Type B pancreatic cell (in vitro differentiated cells): Measurements from ENCODE around the gene PAPOLB. TPM values are rescaled to one million over a fixed set of nuclear protein-coding genes. Genes with fewer than 3 reads are reported as not detected.
"Not testable (repeated sequence)": the region's sequence is repeated elsewhere in the genome, so short reads cannot be mapped to it uniquely, and the experiment has no call there.

ENCODE experiments used
- DNase-seq: peaks from one replicate; pipeline ENCODE4 v3.0.0; 2021; ENCODE audit warnings: mixed read lengths; ENCODE audit not compliant: unreplicated experiment; ENCODE audit errors: extremely low spot score
- H3K27ac Mint-ChIP-seq: 2 replicates; pipeline ENCODE4 v1.8.0; 2021; ENCODE audit warnings: mild to moderate bottlenecking, mixed read lengths
- H3K27me3 Mint-ChIP-seq: 2 replicates; pipeline ENCODE4 v1.8.0; 2021; ENCODE audit warnings: mixed read lengths
- H3K36me3 Mint-ChIP-seq: 2 replicates; pipeline ENCODE4 v1.8.0; 2021; ENCODE audit warnings: mixed read lengths
- H3K4me1 Mint-ChIP-seq: one replicate; pipeline ENCODE4 v1.8.0; 2021; ENCODE audit warnings: mixed read lengths; ENCODE audit not compliant: unreplicated experiment
- H3K4me3 Mint-ChIP-seq: 2 replicates; pipeline ENCODE4 v1.8.0; 2021; ENCODE audit warnings: mild to moderate bottlenecking, mixed read lengths
- H3K9me3 Mint-ChIP-seq: 2 replicates; pipeline ENCODE4 v1.8.0; 2021; ENCODE audit warnings: mixed read lengths
- CTCF ChIP-seq: fragments of 200-600 bp; sonication (generic); conservative IDR thresholded peaks from 2 replicates; pipeline ENCODE4 v1.5.0; 2021; ENCODE audit warnings: antibody characterized with exemption, mild to moderate bottlenecking
- total RNA-seq: library from RNA; stranded (reverse); gene quantifications from 2 replicates; pipeline ENCODE4 v1.2.1, GENCODE V29; 2021; ENCODE audit warnings: low replicate concordance

PAPOLB gene
- total RNA-seq, 1 donor from 2014 or later = 0.56 TPM

- H3K4me1 Mint-ChIP-seq = no peaks in the 10 kb centered on the region
- peaks cover 3% of the 10 kb centered on the region for H3K36me3 Mint-ChIP-seq
- peaks cover 4% of the 10 kb centered on the region for H3K27me3 Mint-ChIP-seq
- no peak for DNase-seq
- no peak for TF ChIP-seq CTCF
- H3K4me3 Mint-ChIP-seq = no peak overlapping the region
- H3K9me3 Mint-ChIP-seq = no peaks in the 10 kb centered on the region
- no peak overlapping the region for H3K27ac Mint-ChIP-seq
These were observed 33.9 kb upstream of the PAPOLB start for GRCh38 chr7:4895766-4896165.

- H3K36me3 Mint-ChIP-seq = peaks cover 3% of the 10 kb centered on the region
- no peak overlapping the region for H3K4me3 Mint-ChIP-seq
- no peaks in the 10 kb centered on the region for H3K4me1 Mint-ChIP-seq
- H3K9me3 Mint-ChIP-seq = no peaks in the 10 kb centered on the region
- H3K27ac Mint-ChIP-seq = no peak overlapping the region
- TF ChIP-seq CTCF = no peak
- DNase-seq = no peak
- peaks cover 4% of the 10 kb centered on the region for H3K27me3 Mint-ChIP-seq
These were observed 32.7 kb upstream of the PAPOLB start for GRCh38 chr7:4894482-4894881.

GRCh38 chr7:4893929-4894475 lies 32.2 kb upstream of the PAPOLB start:
- TF ChIP-seq CTCF = no peak
- DNase-seq = no peak
- H3K27ac Mint-ChIP-seq = no peak overlapping the region
- H3K9me3 Mint-ChIP-seq = no peaks in the 10 kb centered on the region
- H3K4me3 Mint-ChIP-seq = no peak overlapping the region
- peaks cover 4% of the 10 kb centered on the region for H3K27me3 Mint-ChIP-seq
- peaks cover 3% of the 10 kb centered on the region for H3K36me3 Mint-ChIP-seq
- no peaks in the 10 kb centered on the region for H3K4me1 Mint-ChIP-seq

- H3K36me3 Mint-ChIP-seq, H3K27ac Mint-ChIP-seq, DNase-seq, H3K9me3 Mint-ChIP-seq, H3K4me1 Mint-ChIP-seq, H3K27me3 Mint-ChIP-seq, H3K4me3 Mint-ChIP-seq: not testable (repeated sequence)
These were observed 31.4 kb upstream of the PAPOLB start for GRCh38 chr7:4893188-4893587.

GRCh38 chr7:4891522-4891921 lies 29.7 kb upstream of the PAPOLB start:
- H3K4me3 Mint-ChIP-seq, DNase-seq, H3K27me3 Mint-ChIP-seq, H3K4me1 Mint-ChIP-seq, H3K9me3 Mint-ChIP-seq, H3K36me3 Mint-ChIP-seq, H3K27ac Mint-ChIP-seq: not testable (repeated sequence)

- H3K9me3 Mint-ChIP-seq = no peaks in the 10 kb centered on the region
- no peak overlapping the region for H3K4me3 Mint-ChIP-seq
- peaks cover 3% of the 10 kb centered on the region for H3K36me3 Mint-ChIP-seq
- DNase-seq = no peak
- peaks cover 6% of the 10 kb centered on the region for H3K4me1 Mint-ChIP-seq
- no peak for TF ChIP-seq CTCF
- peaks cover 4% of the 10 kb centered on the region for H3K27me3 Mint-ChIP-seq
- H3K27ac Mint-ChIP-seq = no peak overlapping the region
These were observed 27.9 kb upstream of the PAPOLB start for GRCh38 chr7:4889682-4890081.

- H3K4me3 Mint-ChIP-seq = no peak overlapping the region
- no peak overlapping the region for H3K27ac Mint-ChIP-seq
- peaks cover 6% of the 10 kb centered on the region for H3K4me1 Mint-ChIP-seq
- no peak for TF ChIP-seq CTCF
- no peak for DNase-seq
- peaks cover 3% of the 10 kb centered on the region for H3K36me3 Mint-ChIP-seq
- H3K27me3 Mint-ChIP-seq = peaks cover 4% of the 10 kb centered on the region
- no peaks in the 10 kb centered on the region for H3K9me3 Mint-ChIP-seq
These were observed 26.3 kb upstream of the PAPOLB start for GRCh38 chr7:4888161-4888560.
